ENCODE results near the gene SEC22C. TPM values are rescaled to one million over a fixed set of nuclear protein-coding genes. Genes with fewer than 3 reads are reported as not detected.

SEC22C gene
- total RNA-seq, 1 donor from 2014 or later: 42.6 TPM

- no peaks in the 10 kb centered on the region for H3K36me3 Mint-ChIP-seq
- H3K27me3 Mint-ChIP-seq (ENCODE audit: low read depth): peaks cover 61% of the 10 kb centered on the region
- H3K9me3 Mint-ChIP-seq: no peaks in the 10 kb centered on the region
- H3K4me1 Mint-ChIP-seq: peaks cover 27% of the 10 kb centered on the region
- H3K4me3 Mint-ChIP-seq: peak overlapping the region; percentile 73
- peak in 1 of 2 experiments; percentile 51 for DNase-seq (ENCODE audit: low spot score in 2 of 2, unreplicated experiment in 2 of 2)
- TF ChIP-seq CTCF (IDR thresholded peaks at IDR 0.05; ENCODE audit: unreplicated experiment): no peak
- peak overlapping the region; percentile 60 for H3K27ac Mint-ChIP-seq
These were observed 79.9 kb downstream of the SEC22C start for GRCh38 chr3:42501681-42502428.

- H3K4me1 Mint-ChIP-seq: peaks cover 31% of the 10 kb centered on the region
- DNase-seq (ENCODE audit: low spot score in 2 of 2, unreplicated experiment in 2 of 2): peak in 1 of 2 experiments; percentile 42
- no peaks in the 10 kb centered on the region for H3K9me3 Mint-ChIP-seq
- H3K27me3 Mint-ChIP-seq (ENCODE audit: low read depth): peaks cover 61% of the 10 kb centered on the region
- H3K4me3 Mint-ChIP-seq: peak overlapping the region; percentile 73
- no peaks in the 10 kb centered on the region for H3K36me3 Mint-ChIP-seq
- no peak for TF ChIP-seq CTCF (IDR thresholded peaks at IDR 0.05; ENCODE audit: unreplicated experiment)
- H3K27ac Mint-ChIP-seq: no peak overlapping the region
These were observed 80.5 kb downstream of the SEC22C start for GRCh38 chr3:42501321-42501680.

GRCh38 chr3:42500909-42501308, 80.9 kb downstream of the SEC22C start:
- no peaks in the 10 kb centered on the region for H3K36me3 Mint-ChIP-seq
- no peak overlapping the region for H3K27ac Mint-ChIP-seq
- H3K4me1 Mint-ChIP-seq: peaks cover 33% of the 10 kb centered on the region
- TF ChIP-seq CTCF (IDR thresholded peaks at IDR 0.05; ENCODE audit: unreplicated experiment): no peak
- peaks cover 61% of the 10 kb centered on the region for H3K27me3 Mint-ChIP-seq (ENCODE audit: low read depth)
- no peak for DNase-seq (ENCODE audit: low spot score in 2 of 2, unreplicated experiment in 2 of 2)
- peak overlapping the region; percentile 43 for H3K4me3 Mint-ChIP-seq
- no peaks in the 10 kb centered on the region for H3K9me3 Mint-ChIP-seq

- Mint-ChIP-seq H3K9me3 (no peaks in the 10 kb centered on the region), H3K27me3 (ENCODE audit: low read depth) (peaks cover 61% of the 10 kb centered on the region), H3K27ac (no peak overlapping the region), H3K36me3 (no peaks in the 10 kb centered on the region), H3K4me3 (peak overlapping the region; percentile 43), H3K4me1 (peaks cover 33% of the 10 kb centered on the region)
- TF ChIP-seq CTCF (IDR thresholded peaks at IDR 0.05; ENCODE audit: unreplicated experiment): no peak
- peak in 1 of 2 experiments; percentile 14 for DNase-seq (ENCODE audit: low spot score in 2 of 2, unreplicated experiment in 2 of 2)
These were observed 81.7 kb downstream of the SEC22C start for GRCh38 chr3:42500091-42500490.

GRCh38 chr3:42499478-42499871, 82.3 kb downstream of the SEC22C start:
- Mint-ChIP-seq H3K27me3 (ENCODE audit: low read depth) (peaks cover 61% of the 10 kb centered on the region), H3K36me3 (no peaks in the 10 kb centered on the region), H3K4me3 (no peak overlapping the region), H3K9me3 (no peaks in the 10 kb centered on the region), H3K4me1 (peaks cover 33% of the 10 kb centered on the region), H3K27ac (no peak overlapping the region)
- DNase-seq (ENCODE audit: low spot score in 2 of 2, unreplicated experiment in 2 of 2): peak in 1 of 2 experiments; percentile 1
- TF ChIP-seq CTCF (IDR thresholded peaks at IDR 0.05; ENCODE audit: unreplicated experiment): no peak
